ENCODE results near the gene ITGA7.

Gene ITGA7

DNA sequence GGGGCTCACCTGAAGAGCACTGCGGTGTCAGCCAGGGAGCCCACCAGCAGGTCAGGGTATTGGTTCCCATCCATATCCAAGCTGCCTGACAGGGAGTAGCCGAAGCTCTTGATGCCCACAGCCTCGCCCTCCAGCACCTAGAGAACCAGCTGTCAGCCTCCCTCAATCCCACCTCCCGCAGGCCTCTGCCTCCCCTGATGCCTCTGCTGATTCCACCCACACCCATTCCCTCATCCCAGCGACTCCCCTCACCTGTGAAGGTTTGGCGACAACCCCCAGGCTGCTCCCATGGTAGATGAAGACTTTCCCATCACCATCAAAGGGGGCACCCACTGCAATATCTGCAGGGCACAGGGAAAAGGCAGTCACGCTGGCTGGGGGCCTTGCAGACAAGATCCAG is 10.0 kb downstream of the ITGA7 start:
- 75% methylated on average over 7 of the region's 7 CpGs for WGBS
- Histone ChIP-seq H3K4me3 (ENCODE audit: insufficient read depth in 1 of 2, low read depth in 1 of 2, low read length in 2 of 2) (no peak overlapping the region), H2BK12ac (ENCODE audit: low read length in 2 of 2) (no peak overlapping the region), H4K91ac (ENCODE audit: low read length) (no peak overlapping the region), H3K23ac (ENCODE audit: low read length in 2 of 2) (no peak overlapping the region), H2BK5ac (ENCODE audit: low read depth, low read length, poor library complexity, severe bottlenecking) (no peak overlapping the region), H3K9me3 (ENCODE audit: control insufficient read depth, low read length) (no peaks in the 10 kb centered on the region), H3K9ac (ENCODE audit: low read length) (no peak overlapping the region), H3K18ac (ENCODE audit: low read depth in 1 of 2, low read length in 2 of 2) (no peak overlapping the region), H2AFZ (ENCODE audit: low read depth, low read length) (no peak overlapping the region), H4K8ac (ENCODE audit: low read length) (no peak overlapping the region), H3K79me1 (replicated peaks; ENCODE audit: low read length, poor library complexity, severe bottlenecking) (no peaks in the 10 kb centered on the region), H3K27ac (ENCODE audit: low read length, poor library complexity, severe bottlenecking) (no peak overlapping the region), H3K14ac (ENCODE audit: low read length in 2 of 2) (no peak overlapping the region), H3K27me3 (ENCODE audit: control insufficient read depth in 1 of 2, insufficient read depth in 1 of 2, low read length in 2 of 2) (peaks cover 0 to 26% of the 10 kb centered on the region in 2 experiments), H2BK15ac (ENCODE audit: low read depth, poor library complexity, severe bottlenecking) (no peak overlapping the region), H3K4me2 (ENCODE audit: low read length, poor library complexity, severe bottlenecking) (no peak overlapping the region), H3K4me1 (ENCODE audit: control insufficient read depth, insufficient read depth, low read depth, low read length) (peaks cover 6% of the 10 kb centered on the region), H2BK120ac (ENCODE audit: low read depth, low read length) (no peak overlapping the region), H3K36me3 (ENCODE audit: control insufficient read depth in 1 of 2, insufficient read depth in 2 of 2, low read depth in 1 of 2, low read length in 2 of 2) (peaks cover 0 to 79% of the 10 kb centered on the region in 2 experiments), H2AK5ac (ENCODE audit: low read length, severe bottlenecking) (no peak overlapping the region), H3K4ac (ENCODE audit: low read depth in 1 of 2, low read length in 2 of 2) (no peak overlapping the region)
- DNase-seq: no peak

DNA sequence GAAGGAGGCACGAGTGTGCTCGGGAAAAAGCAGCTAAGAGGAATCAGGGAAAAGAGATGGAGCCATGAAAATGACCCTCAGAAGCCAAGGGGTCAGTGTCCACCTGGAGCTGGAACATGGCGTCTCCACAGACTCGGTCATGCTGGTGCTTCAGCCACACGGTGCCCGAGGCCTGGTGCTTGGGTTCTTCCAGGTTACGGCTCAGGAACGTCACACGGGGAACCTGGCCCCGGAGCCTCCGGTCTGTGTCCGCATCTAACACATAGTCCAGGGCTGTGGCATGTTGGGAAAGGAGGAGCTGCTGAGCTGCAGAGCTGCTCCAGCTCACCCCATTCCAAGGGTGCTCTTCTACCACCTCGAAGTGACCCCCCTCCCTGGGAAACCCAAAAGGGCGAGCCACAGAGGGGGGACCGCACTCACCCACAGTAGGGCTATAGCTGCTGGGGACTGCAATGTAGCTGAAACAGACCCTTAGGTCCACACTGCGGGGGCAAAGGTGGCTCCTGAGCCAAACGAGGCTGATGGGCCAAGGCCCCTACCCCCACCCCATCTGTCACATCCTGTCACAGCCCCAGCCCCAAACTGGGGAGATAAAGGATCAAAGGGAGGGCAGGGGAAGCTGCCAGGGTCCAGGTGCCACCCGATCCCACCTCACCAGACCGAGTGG is 10.8 kb downstream of the ITGA7 start:
- Histone ChIP-seq H3K18ac (ENCODE audit: low read depth in 1 of 2, low read length in 2 of 2) (no peak overlapping the region), H3K36me3 (ENCODE audit: control insufficient read depth in 1 of 2, insufficient read depth in 2 of 2, low read depth in 1 of 2, low read length in 2 of 2) (peaks cover 0 to 82% of the 10 kb centered on the region in 2 experiments), H4K91ac (ENCODE audit: low read length) (no peak overlapping the region), H3K79me1 (replicated peaks; ENCODE audit: low read length, poor library complexity, severe bottlenecking) (no peaks in the 10 kb centered on the region), H3K9me3 (ENCODE audit: control insufficient read depth, low read length) (no peaks in the 10 kb centered on the region), H3K27me3 (ENCODE audit: control insufficient read depth in 1 of 2, insufficient read depth in 1 of 2, low read length in 2 of 2) (peaks cover 0 to 26% of the 10 kb centered on the region in 2 experiments), H3K4me2 (ENCODE audit: low read length, poor library complexity, severe bottlenecking) (no peak overlapping the region), H3K23ac (ENCODE audit: low read length in 2 of 2) (no peak overlapping the region), H3K14ac (ENCODE audit: low read length in 2 of 2) (no peak overlapping the region), H3K9ac (ENCODE audit: low read length) (no peak overlapping the region), H2BK15ac (ENCODE audit: low read depth, poor library complexity, severe bottlenecking) (no peak overlapping the region), H2BK5ac (ENCODE audit: low read depth, low read length, poor library complexity, severe bottlenecking) (no peak overlapping the region), H2AFZ (ENCODE audit: low read depth, low read length) (no peak overlapping the region), H2BK120ac (ENCODE audit: low read depth, low read length) (no peak overlapping the region), H2AK5ac (ENCODE audit: low read length, severe bottlenecking) (no peak overlapping the region), H3K4me1 (ENCODE audit: control insufficient read depth, insufficient read depth, low read depth, low read length) (peaks cover 6% of the 10 kb centered on the region), H4K8ac (ENCODE audit: low read length) (no peak overlapping the region), H3K4ac (ENCODE audit: low read depth in 1 of 2, low read length in 2 of 2) (no peak overlapping the region), H3K4me3 (ENCODE audit: insufficient read depth in 1 of 2, low read depth in 1 of 2, low read length in 2 of 2) (no peak overlapping the region), H3K27ac (ENCODE audit: low read length, poor library complexity, severe bottlenecking) (no peak overlapping the region), H2BK12ac (ENCODE audit: low read length in 2 of 2) (no peak overlapping the region)
- WGBS: 87% methylated on average over 18 of the region's 19 CpGs
- DNase-seq: no peak

DNA sequence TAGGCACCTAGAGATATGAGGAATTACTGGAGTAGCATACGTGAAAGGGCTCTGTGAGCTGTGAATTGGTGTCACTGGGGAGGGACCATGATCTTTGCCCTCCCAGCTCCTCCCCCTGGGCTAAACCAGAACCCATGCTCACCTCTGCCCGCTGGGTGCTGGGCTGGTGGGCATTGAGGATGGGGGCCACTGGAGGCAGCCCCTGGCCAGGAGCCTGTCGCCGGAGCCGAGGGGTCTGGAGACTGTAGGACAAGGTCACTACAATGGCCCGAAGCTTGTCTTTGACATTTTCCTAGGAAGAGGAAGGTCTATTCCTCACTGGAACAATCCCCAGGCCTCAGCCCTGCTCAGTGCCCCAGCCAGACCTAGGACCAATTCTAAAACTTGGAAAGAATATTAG is 11.6 kb downstream of the ITGA7 start:
- H4K91ac ChIP-seq (ENCODE audit: low read length): no peak overlapping the region
- H2BK15ac ChIP-seq (ENCODE audit: low read depth, poor library complexity, severe bottlenecking): no peak overlapping the region
- no peak overlapping the region for H3K14ac ChIP-seq (ENCODE audit: low read length in 2 of 2)
- H3K36me3 ChIP-seq (ENCODE audit: control insufficient read depth in 1 of 2, insufficient read depth in 2 of 2, low read depth in 1 of 2, low read length in 2 of 2): peaks cover 0 to 88% of the 10 kb centered on the region in 2 experiments
- no peak overlapping the region for H3K4ac ChIP-seq (ENCODE audit: low read depth in 1 of 2, low read length in 2 of 2)
- no peak for DNase-seq
- WGBS: 100% methylated on average over 4 of the region's 6 CpGs
- H3K23ac ChIP-seq (ENCODE audit: low read length in 2 of 2): no peak overlapping the region
- no peak overlapping the region for H3K18ac ChIP-seq (ENCODE audit: low read depth in 1 of 2, low read length in 2 of 2)
- no peak overlapping the region for H2BK12ac ChIP-seq (ENCODE audit: low read length in 2 of 2)
- no peak overlapping the region for H2AFZ ChIP-seq (ENCODE audit: low read depth, low read length)
- no peak overlapping the region for H3K4me3 ChIP-seq (ENCODE audit: insufficient read depth in 1 of 2, low read depth in 1 of 2, low read length in 2 of 2)
- H3K27ac ChIP-seq (ENCODE audit: low read length, poor library complexity, severe bottlenecking): no peak overlapping the region
- H3K4me2 ChIP-seq (ENCODE audit: low read length, poor library complexity, severe bottlenecking): no peak overlapping the region
- H3K27me3 ChIP-seq (ENCODE audit: control insufficient read depth in 1 of 2, insufficient read depth in 1 of 2, low read length in 2 of 2): peaks cover 0 to 26% of the 10 kb centered on the region in 2 experiments
- H3K79me1 ChIP-seq (replicated peaks; ENCODE audit: low read length, poor library complexity, severe bottlenecking): no peaks in the 10 kb centered on the region
- no peak overlapping the region for H4K8ac ChIP-seq (ENCODE audit: low read length)
- H2BK120ac ChIP-seq (ENCODE audit: low read depth, low read length): no peak overlapping the region
- H3K9ac ChIP-seq (ENCODE audit: low read length): no peak overlapping the region
- no peak overlapping the region for H2BK5ac ChIP-seq (ENCODE audit: low read depth, low read length, poor library complexity, severe bottlenecking)
- no peaks in the 10 kb centered on the region for H3K9me3 ChIP-seq (ENCODE audit: control insufficient read depth, low read length)
- peaks cover 6% of the 10 kb centered on the region for H3K4me1 ChIP-seq (ENCODE audit: control insufficient read depth, insufficient read depth, low read depth, low read length)
- no peak overlapping the region for H2AK5ac ChIP-seq (ENCODE audit: low read length, severe bottlenecking)

DNA sequence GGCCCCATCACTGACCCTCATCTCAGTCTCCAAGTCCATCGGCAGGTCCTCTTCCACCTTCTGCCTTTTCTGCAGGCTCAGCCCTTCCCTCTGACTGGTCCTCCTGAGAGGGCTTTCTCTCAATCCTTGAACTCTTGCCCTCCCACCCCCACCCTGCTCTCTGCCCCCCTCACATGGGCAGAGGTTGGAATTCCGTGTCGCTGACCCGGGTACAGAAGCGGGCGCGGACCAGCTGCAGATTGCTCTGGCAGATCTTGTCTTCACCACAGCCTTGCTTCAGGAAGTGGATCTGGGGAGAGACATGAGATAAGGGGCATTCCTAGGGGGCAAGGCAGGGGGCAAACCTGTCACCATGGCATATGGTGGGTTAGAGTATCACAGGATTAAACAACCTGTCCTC is 12.4 kb downstream of the ITGA7 start:
- Histone ChIP-seq H2BK120ac (ENCODE audit: low read depth, low read length) (no peak overlapping the region), H2AK5ac (ENCODE audit: low read length, severe bottlenecking) (no peak overlapping the region), H4K91ac (ENCODE audit: low read length) (no peak overlapping the region), H2AFZ (ENCODE audit: low read depth, low read length) (no peak overlapping the region), H3K14ac (ENCODE audit: low read length in 2 of 2) (no peak overlapping the region), H3K27me3 (ENCODE audit: control insufficient read depth in 1 of 2, insufficient read depth in 1 of 2, low read length in 2 of 2) (peaks cover 0 to 26% of the 10 kb centered on the region in 2 experiments), H2BK12ac (ENCODE audit: low read length in 2 of 2) (no peak overlapping the region), H3K23ac (ENCODE audit: low read length in 2 of 2) (no peak overlapping the region), H2BK15ac (ENCODE audit: low read depth, poor library complexity, severe bottlenecking) (no peak overlapping the region), H3K18ac (ENCODE audit: low read depth in 1 of 2, low read length in 2 of 2) (no peak overlapping the region), H3K27ac (ENCODE audit: low read length, poor library complexity, severe bottlenecking) (no peak overlapping the region), H3K4me1 (ENCODE audit: control insufficient read depth, insufficient read depth, low read depth, low read length) (peaks cover 2% of the 10 kb centered on the region), H2BK5ac (ENCODE audit: low read depth, low read length, poor library complexity, severe bottlenecking) (no peak overlapping the region), H4K8ac (ENCODE audit: low read length) (no peak overlapping the region), H3K4ac (ENCODE audit: low read depth in 1 of 2, low read length in 2 of 2) (no peak overlapping the region), H3K9me3 (ENCODE audit: control insufficient read depth, low read length) (no peaks in the 10 kb centered on the region), H3K79me1 (replicated peaks; ENCODE audit: low read length, poor library complexity, severe bottlenecking) (no peaks in the 10 kb centered on the region), H3K9ac (ENCODE audit: low read length) (no peak overlapping the region), H3K4me3 (ENCODE audit: insufficient read depth in 1 of 2, low read depth in 1 of 2, low read length in 2 of 2) (no peak overlapping the region), H3K36me3 (ENCODE audit: control insufficient read depth in 1 of 2, insufficient read depth in 2 of 2, low read depth in 1 of 2, low read length in 2 of 2) (peaks cover 0 to 84% of the 10 kb centered on the region in 2 experiments), H3K4me2 (ENCODE audit: low read length, poor library complexity, severe bottlenecking) (no peak overlapping the region)
- WGBS: 93% methylated on average over 7 of the region's 7 CpGs
- DNase-seq: no peak

Data from mesenchymal stem cell (in vitro differentiated cells and primary cell).